ENCODE measurements around the gene GPRIN2. TPM values are rescaled to one million over a fixed set of nuclear protein-coding genes. Genes with fewer than 3 reads are reported as not detected.

Gene GPRIN2
- total RNA-seq, 4 donors from 2014 or later = 31.3 to 97.3 (median 53.1) TPM

DNA sequence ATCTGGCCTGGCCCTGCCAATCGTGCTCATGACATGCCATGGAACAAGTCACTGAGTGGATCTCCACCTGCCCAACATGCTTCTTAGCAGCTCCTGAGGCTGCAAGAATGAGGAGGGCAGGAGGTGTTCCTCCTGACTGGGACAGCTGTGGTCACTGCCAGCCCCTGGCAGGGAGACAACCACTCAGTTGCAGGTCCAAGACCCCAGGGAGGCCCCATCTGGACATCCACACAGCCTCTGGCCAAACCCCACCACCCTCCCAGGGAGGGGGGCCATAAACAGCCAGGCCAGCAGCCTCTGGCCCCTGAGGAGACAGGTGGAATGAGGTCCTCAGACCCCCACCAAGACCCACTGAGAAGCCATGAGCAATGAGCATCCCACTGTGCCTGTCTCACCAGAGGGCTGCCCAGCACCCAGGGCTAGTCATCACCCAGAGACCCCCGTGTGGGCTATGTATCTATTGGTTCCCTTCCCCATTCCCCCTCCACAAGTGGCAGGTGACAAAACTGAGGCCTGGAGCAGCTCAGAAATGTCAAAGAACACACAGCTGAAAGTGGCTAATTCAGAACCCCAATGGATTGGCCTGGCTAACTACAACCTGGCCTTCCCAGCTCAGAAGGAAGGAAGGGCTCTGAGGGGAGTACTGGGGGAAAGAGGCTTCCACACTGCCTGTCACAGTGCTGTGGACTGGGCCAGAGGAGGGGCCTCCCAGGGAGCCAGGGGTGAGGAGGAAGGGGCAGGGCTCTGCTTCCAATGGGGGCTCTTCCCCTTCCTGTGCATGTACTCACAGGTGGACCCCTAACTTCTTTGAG is 3.0 kb downstream of the GPRIN2 start:
- intact Hi-C loops (cut with DNase I; ENCODE audit: low total_unique reads) = no loop called here
- in situ Hi-C loops (cut with MboI; ENCODE audit: low pct_ligation_motif_present in 1 of 4, low pct_unique_long_range_greater_than_20kb in 1 of 4, low sequenced_read_pairs in 3 of 4) = no loop called here
- TF ChIP-seq POLR2A (IDR thresholded peaks at IDR 0.05) (no peak), EP300 (IDR thresholded peaks at IDR 0.05; ENCODE audit: low read depth) (no peak), POLR2AphosphoS5 (IDR thresholded peaks at IDR 0.05) (no peak)
- TF ChIP-seq, protein P1, sequence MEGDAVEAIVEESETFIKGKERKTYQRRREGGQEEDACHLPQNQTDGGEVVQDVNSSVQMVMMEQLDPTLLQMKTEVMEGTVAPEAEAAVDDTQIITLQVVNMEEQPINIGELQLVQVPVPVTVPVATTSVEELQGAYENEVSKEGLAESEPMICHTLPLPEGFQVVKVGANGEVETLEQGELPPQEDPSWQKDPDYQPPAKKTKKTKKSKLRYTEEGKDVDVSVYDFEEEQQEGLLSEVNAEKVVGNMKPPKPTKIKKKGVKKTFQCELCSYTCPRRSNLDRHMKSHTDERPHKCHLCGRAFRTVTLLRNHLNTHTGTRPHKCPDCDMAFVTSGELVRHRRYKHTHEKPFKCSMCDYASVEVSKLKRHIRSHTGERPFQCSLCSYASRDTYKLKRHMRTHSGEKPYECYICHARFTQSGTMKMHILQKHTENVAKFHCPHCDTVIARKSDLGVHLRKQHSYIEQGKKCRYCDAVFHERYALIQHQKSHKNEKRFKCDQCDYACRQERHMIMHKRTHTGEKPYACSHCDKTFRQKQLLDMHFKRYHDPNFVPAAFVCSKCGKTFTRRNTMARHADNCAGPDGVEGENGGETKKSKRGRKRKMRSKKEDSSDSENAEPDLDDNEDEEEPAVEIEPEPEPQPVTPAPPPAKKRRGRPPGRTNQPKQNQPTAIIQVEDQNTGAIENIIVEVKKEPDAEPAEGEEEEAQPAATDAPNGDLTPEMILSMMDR (IDR thresholded peaks at IDR 0.05) = no peak
- peak; percentile 11 for DNase-seq
- no peaks in the 10 kb centered on the region for H3K36me3 ChIP-seq
- peaks cover 3 to 20% (median 16%) of the 10 kb centered on the region in 4 donors for H3K4me1 ChIP-seq
- WGBS, 2 donors (ENCODE audit: low coverage in 1 of 2) = 43% methylated on average over 2 of the region's 2 CpGs; no CpG with 5 or more reads in 1 of the 2 donors
- no peaks in the 10 kb centered on the region for H3K9me3 ChIP-seq
- no peak overlapping the region for H3K4me3 ChIP-seq
- H3K27ac ChIP-seq = no peak overlapping the region
- H3K27me3 ChIP-seq = peaks cover 35% of the 10 kb centered on the region

- 61 to 66% methylated on average over 6 to 10 of the region's 10 CpGs for WGBS, 2 donors (ENCODE audit: low coverage in 1 of 2)
- intact Hi-C loops (cut with DNase I; ENCODE audit: low total_unique reads) = no loop called here
- peak in 1 of 3 donors; percentile 27 for TF ChIP-seq POLR2AphosphoS5 (IDR thresholded peaks at IDR 0.05)
- TF ChIP-seq, protein P1 (IDR thresholded peaks at IDR 0.05) = no peak
- Histone ChIP-seq H3K4me1 (peaks cover 3 to 16% (median 14%) of the 10 kb centered on the region in 4 donors), H3K9me3 (no peaks in the 10 kb centered on the region), H3K27ac (no peak overlapping the region), H3K4me3 (no peak overlapping the region), H3K27me3 (peaks cover 28% of the 10 kb centered on the region), H3K36me3 (no peaks in the 10 kb centered on the region)
- DNase-seq = peak; percentile 39
- in situ Hi-C loops (cut with MboI; ENCODE audit: low pct_ligation_motif_present in 1 of 4, low pct_unique_long_range_greater_than_20kb in 1 of 4, low sequenced_read_pairs in 3 of 4) = no loop called here
These were observed 3.8 kb downstream of the GPRIN2 start for GRCh38 chr10:46552526-46553237.

- WGBS, 2 donors (ENCODE audit: low coverage in 1 of 2) = 69 to 77% methylated on average over 5 to 12 of the region's 12 CpGs
- no peak overlapping the region for H3K27ac ChIP-seq
- intact Hi-C loops (cut with DNase I; ENCODE audit: low total_unique reads) = no loop called here
These were observed 4.5 kb downstream of the GPRIN2 start for GRCh38 chr10:46551701-46552525.

More at GRCh38 chr10:46551701-46552525, 4.5 kb downstream of the GPRIN2 start:
- TF ChIP-seq, protein P1 (IDR thresholded peaks at IDR 0.05) = no peak
- TF ChIP-seq POLR2A (IDR thresholded peaks at IDR 0.05) (no peak), POLR2AphosphoS5 (IDR thresholded peaks at IDR 0.05) (no peak), EP300 (IDR thresholded peaks at IDR 0.05; ENCODE audit: low read depth) (no peak)
- peaks cover 20% of the 10 kb centered on the region for H3K27me3 ChIP-seq
- no peak overlapping the region for H3K4me3 ChIP-seq
- in situ Hi-C loops (cut with MboI; ENCODE audit: low pct_ligation_motif_present in 1 of 4, low pct_unique_long_range_greater_than_20kb in 1 of 4, low sequenced_read_pairs in 3 of 4) = no loop called here
- H3K9me3 ChIP-seq = no peaks in the 10 kb centered on the region
- H3K36me3 ChIP-seq = no peaks in the 10 kb centered on the region
- H3K4me1 ChIP-seq = peaks cover 3 to 12% (median 11%) of the 10 kb centered on the region in 4 donors
- DNase-seq = peak; percentile 9
